ENCODE measurements around the gene LAX1. TPM values are rescaled to one million over a fixed set of nuclear protein-coding genes. Genes with fewer than 3 reads are reported as not detected.

LAX1 gene, protein sequence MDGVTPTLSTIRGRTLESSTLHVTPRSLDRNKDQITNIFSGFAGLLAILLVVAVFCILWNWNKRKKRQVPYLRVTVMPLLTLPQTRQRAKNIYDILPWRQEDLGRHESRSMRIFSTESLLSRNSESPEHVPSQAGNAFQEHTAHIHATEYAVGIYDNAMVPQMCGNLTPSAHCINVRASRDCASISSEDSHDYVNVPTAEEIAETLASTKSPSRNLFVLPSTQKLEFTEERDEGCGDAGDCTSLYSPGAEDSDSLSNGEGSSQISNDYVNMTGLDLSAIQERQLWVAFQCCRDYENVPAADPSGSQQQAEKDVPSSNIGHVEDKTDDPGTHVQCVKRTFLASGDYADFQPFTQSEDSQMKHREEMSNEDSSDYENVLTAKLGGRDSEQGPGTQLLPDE
- total RNA-seq = 1 to 10 TPM in 3 of 4 donors, under 1 TPM in 1; 0.66 to 3.1 (median 1.6) TPM

DNA sequence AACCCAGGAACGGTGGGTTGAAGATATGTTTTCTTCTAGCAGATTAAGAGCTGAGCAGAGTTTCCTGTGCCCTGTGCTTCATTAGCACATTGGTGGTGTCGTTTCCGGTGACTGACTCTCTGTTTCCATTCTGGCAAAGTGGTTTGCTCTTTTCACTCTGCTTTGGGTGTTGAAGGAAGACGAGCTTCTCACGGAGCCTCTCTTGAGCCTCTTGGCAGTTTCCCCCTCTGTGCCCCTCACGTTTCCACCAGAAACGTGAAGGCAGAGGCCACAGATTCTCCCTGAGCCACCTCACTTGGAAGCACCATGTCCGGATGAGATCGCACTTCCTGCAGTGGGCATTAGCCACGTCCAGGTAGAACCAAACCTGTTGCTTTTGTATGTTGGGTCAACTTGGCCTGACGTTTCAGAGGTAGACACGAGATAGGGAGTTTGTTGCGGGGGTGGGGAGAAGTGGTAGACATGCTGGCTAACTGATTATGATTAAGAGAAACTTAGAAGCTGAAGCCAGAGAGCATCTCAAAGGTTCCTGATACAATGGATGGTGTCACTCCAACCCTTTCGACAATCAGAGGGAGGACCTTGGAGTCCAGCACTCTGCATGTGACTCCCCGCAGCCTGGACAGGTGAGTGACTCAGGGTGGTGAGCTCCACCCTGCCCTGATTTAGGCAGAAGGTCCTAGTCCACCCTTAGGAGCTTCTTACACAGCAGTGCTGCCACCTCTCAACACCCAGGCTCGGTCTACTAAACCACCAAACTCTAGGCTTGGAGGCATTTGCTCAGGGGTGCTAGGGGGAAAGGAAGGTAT lies at the start of gene LAX1:
LAX1 (plus strand) TSS at position 155 of the 809 bp plus-strand sequence; CDS start at position 538, 383 bp downstream.
- H3K36me3 ChIP-seq = no peaks in the 10 kb centered on the region
- no peaks in the 10 kb centered on the region for H3K27me3 ChIP-seq
- peaks cover 0 to 14% (median 3%) of the 10 kb centered on the region in 3 donors for H3K4me1 ChIP-seq
- peak within 1 kb of the TSS in 1 of 2 donors; percentile 2 for H3K4me3 ChIP-seq
- 67 to 81% methylated on average over 10 to 14 of the region's 16 CpGs for WGBS, 2 donors (ENCODE audit: low coverage in 1 of 2)
- peak within 1 kb of the TSS in 2 of 4 donors; percentile 6 to 19 for H3K27ac ChIP-seq
- no peak for ATAC-seq
- no peaks in the 10 kb centered on the region for H3K9me3 ChIP-seq
- TF ChIP-seq, protein P1, sequence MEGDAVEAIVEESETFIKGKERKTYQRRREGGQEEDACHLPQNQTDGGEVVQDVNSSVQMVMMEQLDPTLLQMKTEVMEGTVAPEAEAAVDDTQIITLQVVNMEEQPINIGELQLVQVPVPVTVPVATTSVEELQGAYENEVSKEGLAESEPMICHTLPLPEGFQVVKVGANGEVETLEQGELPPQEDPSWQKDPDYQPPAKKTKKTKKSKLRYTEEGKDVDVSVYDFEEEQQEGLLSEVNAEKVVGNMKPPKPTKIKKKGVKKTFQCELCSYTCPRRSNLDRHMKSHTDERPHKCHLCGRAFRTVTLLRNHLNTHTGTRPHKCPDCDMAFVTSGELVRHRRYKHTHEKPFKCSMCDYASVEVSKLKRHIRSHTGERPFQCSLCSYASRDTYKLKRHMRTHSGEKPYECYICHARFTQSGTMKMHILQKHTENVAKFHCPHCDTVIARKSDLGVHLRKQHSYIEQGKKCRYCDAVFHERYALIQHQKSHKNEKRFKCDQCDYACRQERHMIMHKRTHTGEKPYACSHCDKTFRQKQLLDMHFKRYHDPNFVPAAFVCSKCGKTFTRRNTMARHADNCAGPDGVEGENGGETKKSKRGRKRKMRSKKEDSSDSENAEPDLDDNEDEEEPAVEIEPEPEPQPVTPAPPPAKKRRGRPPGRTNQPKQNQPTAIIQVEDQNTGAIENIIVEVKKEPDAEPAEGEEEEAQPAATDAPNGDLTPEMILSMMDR (IDR thresholded peaks at IDR 0.05) = no peak
- TF ChIP-seq POLR2A (IDR thresholded peaks at IDR 0.05) (peak in 1 of 2 donors; percentile 30), EP300 (IDR thresholded peaks at IDR 0.05) (no peak), POLR2AphosphoS5 (IDR thresholded peaks at IDR 0.05) (no peak)

DNA sequence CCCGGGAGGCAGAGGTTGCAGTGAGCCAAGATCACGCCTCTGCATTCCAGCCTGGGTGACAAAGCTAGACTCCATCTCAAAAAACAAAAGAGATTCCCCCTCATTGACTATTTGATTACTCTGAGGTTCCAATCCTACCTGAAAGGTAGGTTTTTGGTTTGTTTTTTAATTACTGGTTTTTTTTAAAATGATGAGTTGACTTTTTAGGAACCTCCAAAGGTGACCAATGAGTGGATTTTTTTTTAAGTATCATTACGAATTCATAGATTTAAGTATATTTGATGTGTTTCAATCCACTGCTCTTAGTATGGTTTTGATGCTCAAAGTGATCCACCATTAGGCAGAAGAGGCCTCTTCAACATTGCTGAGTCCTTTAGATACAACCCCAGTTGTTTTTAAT lies 47.9 kb upstream of the LAX1 start:
- H3K36me3 ChIP-seq = peaks cover 0 to 98% of the 10 kb centered on the region in 2 donors
- no peaks in the 10 kb centered on the region for H3K4me1 ChIP-seq
- no peak for ATAC-seq

DNA sequence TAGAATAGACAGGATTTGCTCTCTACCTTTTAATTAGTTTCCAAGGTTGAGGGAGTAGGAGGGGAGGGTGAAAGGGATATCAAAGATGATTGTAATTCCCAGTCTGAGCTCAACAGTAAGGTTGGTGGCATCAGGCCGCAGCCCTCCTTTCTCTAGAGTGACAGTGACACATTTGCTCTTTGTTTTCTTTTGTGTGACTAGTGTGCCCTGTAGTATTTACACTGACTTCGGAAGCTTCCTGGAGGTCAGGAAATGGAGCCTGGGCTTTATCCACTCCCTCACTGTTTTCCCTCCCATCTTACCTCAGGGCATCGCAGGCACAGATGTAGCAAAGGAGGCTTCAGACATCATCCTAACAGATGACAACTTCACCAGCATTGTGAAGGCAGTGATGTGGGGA lies 44.7 kb upstream of the LAX1 start:
- 75% methylated on average over 2 of the region's 3 CpGs; no CpG with 5 or more reads in 1 of the 2 donors for WGBS, 2 donors (ENCODE audit: low coverage in 1 of 2)
- H3K9me3 ChIP-seq = no peaks in the 10 kb centered on the region
- no peaks in the 10 kb centered on the region for H3K4me1 ChIP-seq
- no peak overlapping the region for H3K4me3 ChIP-seq
- H3K27me3 ChIP-seq = no peaks in the 10 kb centered on the region
- no peak for ATAC-seq
- H3K36me3 ChIP-seq = peaks cover 2 to 98% of the 10 kb centered on the region in 2 donors
- peak overlapping the region in 2 of 4 donors; percentile 4 to 12 for H3K27ac ChIP-seq
- TF ChIP-seq EP300 (IDR thresholded peaks at IDR 0.05) = no peak
- TF ChIP-seq POLR2A (IDR thresholded peaks at IDR 0.05) = no peak
- no peak for TF ChIP-seq POLR2AphosphoS5 (IDR thresholded peaks at IDR 0.05)
- TF ChIP-seq, protein P1 (IDR thresholded peaks at IDR 0.05) = no peak

More for the DNA sequence above, 47.9 kb upstream of the LAX1 start:
- TF ChIP-seq, protein P1 (IDR thresholded peaks at IDR 0.05) = no peak
- TF ChIP-seq EP300 (IDR thresholded peaks at IDR 0.05) = no peak
- no peak for TF ChIP-seq POLR2A (IDR thresholded peaks at IDR 0.05)
- no peak for TF ChIP-seq POLR2AphosphoS5 (IDR thresholded peaks at IDR 0.05)
- 0 to 72% methylated on average over 1 to 3 of the region's 3 CpGs for WGBS, 2 donors (ENCODE audit: low coverage in 1 of 2)
- H3K27me3 ChIP-seq = no peaks in the 10 kb centered on the region
- no peak overlapping the region for H3K4me3 ChIP-seq
- H3K9me3 ChIP-seq = no peaks in the 10 kb centered on the region
- H3K27ac ChIP-seq = no peak overlapping the region

DNA sequence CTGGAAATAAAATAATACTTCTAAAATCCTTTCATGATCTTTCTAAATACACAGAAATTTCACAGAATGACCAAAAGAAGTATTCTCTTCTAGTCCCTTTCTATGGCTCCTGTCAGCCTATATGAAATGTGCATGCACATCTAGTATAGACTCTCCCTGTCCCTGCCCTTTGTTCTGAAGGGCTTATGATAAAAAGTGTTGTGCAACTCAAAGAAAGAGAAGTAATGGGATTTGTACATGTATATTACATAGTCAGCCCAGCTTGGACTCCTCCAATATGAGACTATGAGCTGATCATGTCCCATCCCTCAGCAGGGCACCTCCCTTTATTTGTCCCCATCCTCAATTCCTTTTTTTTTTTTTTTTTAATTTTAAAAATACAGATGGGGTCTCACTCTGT lies 42.1 kb upstream of the LAX1 start:
- Histone ChIP-seq H3K9me3 (no peaks in the 10 kb centered on the region), H3K27me3 (no peaks in the 10 kb centered on the region), H3K36me3 (peaks cover 8 to 98% of the 10 kb centered on the region in 2 donors), H3K27ac (no peak overlapping the region), H3K4me3 (no peak overlapping the region), H3K4me1 (no peaks in the 10 kb centered on the region)
- TF ChIP-seq, protein P1 (IDR thresholded peaks at IDR 0.05) = no peak
- no peak for TF ChIP-seq POLR2A (IDR thresholded peaks at IDR 0.05)
- no peak for TF ChIP-seq EP300 (IDR thresholded peaks at IDR 0.05)
- no peak for TF ChIP-seq POLR2AphosphoS5 (IDR thresholded peaks at IDR 0.05)
- ATAC-seq = no peak

Measured in gastroesophageal sphincter (tissue), 4 donors.